Left ventricle myocardium inferior (tissue), 1 donor: ENCODE measurements around the gene BDKRB1. TPM values are rescaled to one million over a fixed set of nuclear protein-coding genes. Genes with fewer than 3 reads are reported as not detected.

ENCODE experiments used
- DNase-seq: peaks from one replicate; pipeline ENCODE4 v3.0.0-alpha.2; 2020
- H3K27ac ChIP-seq: fragments of 200-600 bp; replicated peaks from 2 replicates; pipeline ENCODE4 v1.8.0; 2021
- H3K27me3 ChIP-seq: fragments of 200-600 bp; 2 replicates; pipeline ENCODE4 v1.8.0; 2021; ENCODE audit warnings: low read depth
- H3K36me3 ChIP-seq: fragments of 200-600 bp; 2 replicates; pipeline ENCODE4 v1.8.0; 2021
- H3K4me1 ChIP-seq: fragments of 200-600 bp; 2 replicates; pipeline ENCODE4 v1.8.0; 2021
- H3K4me3 ChIP-seq: fragments of 200-600 bp; 2 replicates; pipeline ENCODE4 v1.8.0; 2021; ENCODE audit warnings: mild to moderate bottlenecking, moderate library complexity
- H3K9me3 ChIP-seq: fragments of 200-600 bp; replicated peaks from 2 replicates; pipeline ENCODE4 v1.8.0; 2021
- intact Hi-C: fragments of 100-400 bp; cut with micrococcal nuclease; formaldehyde crosslinking; loops from one replicate; pipeline ENCODE4 v1.11.0; 2022
- total RNA-seq: library from RNA; stranded (reverse); fragmentation: NEBNext Ultra II Directional; extraction: Animal tissue kit (Norgen Biotek cat#: 25700); gene quantifications from one replicate; pipeline ENCODE4 v1.2.1, GENCODE V29; 2021
- TF ChIP-seq, protein P1 (sequence below): fragments of 200-600 bp; IDR thresholded peaks from 2 replicates; pipeline ENCODE4 v1.8.0; 2021; ENCODE audit warnings: antibody characterized with exemption, mild to moderate bottlenecking, borderline replicate concordance
- donor health status: DM: no; HTN: yes; CAD: no; lungs with severe emphysema.

Gene BDKRB1
- total RNA-seq, 1 donor from 2014 or later, result not detected

DNA sequence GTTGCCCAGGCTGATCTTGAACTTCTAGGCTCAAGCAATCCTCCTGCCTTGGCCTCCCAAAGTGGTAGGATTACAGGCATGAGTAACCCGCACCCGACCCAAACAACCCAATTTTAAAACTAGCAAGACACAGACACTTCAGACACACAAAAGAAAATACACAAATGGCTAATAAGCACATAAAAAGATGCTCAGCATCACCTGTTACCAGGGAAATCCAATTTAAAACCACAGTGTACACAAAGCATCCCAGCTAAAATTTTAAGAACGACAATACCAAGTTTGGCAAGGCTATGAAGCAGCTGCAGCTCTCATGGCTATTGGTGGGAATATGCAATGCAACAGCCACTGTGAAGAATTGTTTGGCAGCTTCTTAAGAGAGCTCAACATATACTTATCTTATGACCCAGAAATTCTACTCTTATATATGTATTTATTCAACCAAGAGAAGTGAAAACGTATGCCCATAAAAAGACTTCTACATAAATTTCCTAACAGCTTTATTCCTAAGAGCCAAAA, 42.0 kb downstream of the BDKRB1 start:
- H3K27ac ChIP-seq, result no peak overlapping the region
- H3K27me3 ChIP-seq, result no peaks in the 10 kb centered on the region
- intact Hi-C loops, result loop anchor here (10.0 kb wide), 1 partner anchor 127 kb away; no protein-coding TSS in a partner anchor
- TF ChIP-seq, protein P1, sequence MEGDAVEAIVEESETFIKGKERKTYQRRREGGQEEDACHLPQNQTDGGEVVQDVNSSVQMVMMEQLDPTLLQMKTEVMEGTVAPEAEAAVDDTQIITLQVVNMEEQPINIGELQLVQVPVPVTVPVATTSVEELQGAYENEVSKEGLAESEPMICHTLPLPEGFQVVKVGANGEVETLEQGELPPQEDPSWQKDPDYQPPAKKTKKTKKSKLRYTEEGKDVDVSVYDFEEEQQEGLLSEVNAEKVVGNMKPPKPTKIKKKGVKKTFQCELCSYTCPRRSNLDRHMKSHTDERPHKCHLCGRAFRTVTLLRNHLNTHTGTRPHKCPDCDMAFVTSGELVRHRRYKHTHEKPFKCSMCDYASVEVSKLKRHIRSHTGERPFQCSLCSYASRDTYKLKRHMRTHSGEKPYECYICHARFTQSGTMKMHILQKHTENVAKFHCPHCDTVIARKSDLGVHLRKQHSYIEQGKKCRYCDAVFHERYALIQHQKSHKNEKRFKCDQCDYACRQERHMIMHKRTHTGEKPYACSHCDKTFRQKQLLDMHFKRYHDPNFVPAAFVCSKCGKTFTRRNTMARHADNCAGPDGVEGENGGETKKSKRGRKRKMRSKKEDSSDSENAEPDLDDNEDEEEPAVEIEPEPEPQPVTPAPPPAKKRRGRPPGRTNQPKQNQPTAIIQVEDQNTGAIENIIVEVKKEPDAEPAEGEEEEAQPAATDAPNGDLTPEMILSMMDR, result no peak
- H3K36me3 ChIP-seq, result peaks cover 57% of the 10 kb centered on the region
- no peak overlapping the region for H3K4me3 ChIP-seq
- no peak for DNase-seq
- H3K9me3 ChIP-seq, result no peaks in the 10 kb centered on the region
- H3K4me1 ChIP-seq, result no peaks in the 10 kb centered on the region

DNA sequence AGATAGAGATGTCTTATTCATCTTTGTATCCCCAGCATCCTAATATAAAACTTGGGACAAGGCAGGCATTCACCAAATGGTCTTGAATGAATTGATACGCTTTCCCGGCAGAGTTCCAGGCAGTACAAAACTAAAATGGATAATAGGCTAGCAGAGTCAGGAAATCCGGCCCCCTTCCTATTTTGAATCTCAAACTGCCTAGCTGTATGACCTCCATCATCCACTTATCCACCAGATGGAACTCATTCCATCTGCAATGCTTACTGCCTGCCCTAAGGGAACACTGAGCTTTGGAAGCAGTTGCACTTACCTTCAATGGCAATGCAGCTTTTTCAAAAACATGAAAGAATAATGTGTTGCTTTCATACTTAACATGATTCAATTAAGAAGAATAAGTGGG, 43.4 kb downstream of the BDKRB1 start:
- no peak overlapping the region for H3K27ac ChIP-seq
- H3K9me3 ChIP-seq, result no peaks in the 10 kb centered on the region
- no peak overlapping the region for H3K4me3 ChIP-seq
- no peak for DNase-seq
- H3K27me3 ChIP-seq, result no peaks in the 10 kb centered on the region
- TF ChIP-seq, protein P1, result no peak
- no peaks in the 10 kb centered on the region for H3K4me1 ChIP-seq
- intact Hi-C loops, result loop anchor here (10.0 kb wide), 1 partner anchor 125 kb away; no protein-coding TSS in a partner anchor
- H3K36me3 ChIP-seq, result peaks cover 57% of the 10 kb centered on the region

DNA sequence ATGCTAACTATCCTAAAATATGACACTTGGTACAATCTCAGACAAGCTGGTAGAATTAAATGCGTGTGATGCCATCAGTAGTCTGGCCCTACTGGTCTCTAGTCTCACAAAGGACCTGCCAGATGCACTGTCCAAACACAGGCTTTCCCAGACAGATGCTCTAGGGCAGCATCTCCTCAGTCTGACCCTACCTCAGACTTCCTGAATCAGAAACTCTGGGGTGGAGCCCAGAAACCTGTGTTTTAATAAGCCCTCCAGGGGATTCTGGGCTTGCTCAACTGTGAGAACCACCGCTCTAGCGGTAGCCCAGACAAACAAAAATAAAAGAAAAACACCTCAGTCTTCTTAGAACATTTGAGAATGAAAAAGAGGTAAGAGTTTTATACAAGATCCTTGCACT, 48.0 kb downstream of the BDKRB1 start:
- H3K36me3 ChIP-seq, result peaks cover 90% of the 10 kb centered on the region
- H3K27ac ChIP-seq, result no peak overlapping the region
- intact Hi-C loops, result no loop called here
- H3K4me3 ChIP-seq, result no peak overlapping the region
- no peaks in the 10 kb centered on the region for H3K4me1 ChIP-seq
- TF ChIP-seq, protein P1, result no peak
- H3K9me3 ChIP-seq, result no peaks in the 10 kb centered on the region
- no peaks in the 10 kb centered on the region for H3K27me3 ChIP-seq
- DNase-seq, result no peak

DNA sequence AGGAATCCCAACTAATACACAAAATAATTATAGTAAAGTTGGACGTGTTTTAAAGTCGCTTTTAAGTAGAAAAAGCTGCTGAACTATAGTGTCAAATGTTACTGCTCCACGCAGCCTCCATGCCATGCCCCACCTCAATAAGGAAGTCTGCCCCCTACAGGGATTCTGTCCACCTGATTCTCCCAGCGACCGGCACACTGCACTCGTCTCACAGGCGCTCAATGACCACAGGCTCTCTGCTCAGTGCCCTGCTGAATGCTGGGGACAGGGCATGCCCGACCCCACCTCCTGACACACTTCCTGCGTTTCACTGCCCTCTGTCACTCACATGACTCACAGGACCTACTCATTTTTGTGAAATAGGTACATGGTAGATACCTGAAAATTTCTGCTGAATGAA, 48.9 kb downstream of the BDKRB1 start:
- TF ChIP-seq, protein P1, result no peak
- intact Hi-C loops, result no loop called here

DNA sequence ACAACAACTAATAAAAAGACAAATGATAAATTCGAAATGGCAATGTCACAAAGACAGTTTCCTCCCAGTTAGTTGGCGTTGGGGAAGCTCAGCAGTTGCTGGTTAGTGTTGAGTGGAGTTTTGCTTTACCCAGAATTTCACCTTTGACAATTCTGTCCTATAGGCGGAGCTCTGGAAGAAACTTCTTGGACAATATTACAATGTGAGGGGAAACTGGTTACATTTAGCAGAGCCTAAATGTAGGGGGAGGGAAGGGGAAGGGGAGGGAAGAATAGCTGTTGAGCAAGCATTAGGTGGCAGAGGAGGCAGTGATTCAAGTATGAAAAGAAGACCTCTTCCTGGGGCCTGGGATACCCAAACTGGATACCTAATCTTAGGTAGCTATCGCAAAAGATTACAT, 51.4 kb downstream of the BDKRB1 start:
- Histone ChIP-seq H3K4me3 (no peak overlapping the region), H3K9me3 (no peaks in the 10 kb centered on the region), H3K4me1 (no peaks in the 10 kb centered on the region), H3K36me3 (peaks cover 96% of the 10 kb centered on the region), H3K27ac (no peak overlapping the region), H3K27me3 (no peaks in the 10 kb centered on the region)
- TF ChIP-seq, protein P1, result no peak
- intact Hi-C loops, result no loop called here
- DNase-seq, result no peak

More for the DNA sequence above, 48.9 kb downstream of the BDKRB1 start:
- H3K9me3 ChIP-seq, result no peaks in the 10 kb centered on the region
- peaks cover 95% of the 10 kb centered on the region for H3K36me3 ChIP-seq
- H3K4me3 ChIP-seq, result no peak overlapping the region
- H3K4me1 ChIP-seq, result no peaks in the 10 kb centered on the region
- H3K27me3 ChIP-seq, result no peaks in the 10 kb centered on the region
- H3K27ac ChIP-seq, result no peak overlapping the region
- DNase-seq, result no peak
